Measurements from ENCODE around the gene LRATD1.
"Not testable (repeated sequence)": the region's sequence is repeated elsewhere in the genome, so short reads cannot be mapped to it uniquely, and the experiment has no call there.

The LRATD1 gene, protein sequence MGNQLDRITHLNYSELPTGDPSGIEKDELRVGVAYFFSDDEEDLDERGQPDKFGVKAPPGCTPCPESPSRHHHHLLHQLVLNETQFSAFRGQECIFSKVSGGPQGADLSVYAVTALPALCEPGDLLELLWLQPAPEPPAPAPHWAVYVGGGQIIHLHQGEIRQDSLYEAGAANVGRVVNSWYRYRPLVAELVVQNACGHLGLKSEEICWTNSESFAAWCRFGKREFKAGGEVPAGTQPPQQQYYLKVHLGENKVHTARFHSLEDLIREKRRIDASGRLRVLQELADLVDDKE

DNA sequence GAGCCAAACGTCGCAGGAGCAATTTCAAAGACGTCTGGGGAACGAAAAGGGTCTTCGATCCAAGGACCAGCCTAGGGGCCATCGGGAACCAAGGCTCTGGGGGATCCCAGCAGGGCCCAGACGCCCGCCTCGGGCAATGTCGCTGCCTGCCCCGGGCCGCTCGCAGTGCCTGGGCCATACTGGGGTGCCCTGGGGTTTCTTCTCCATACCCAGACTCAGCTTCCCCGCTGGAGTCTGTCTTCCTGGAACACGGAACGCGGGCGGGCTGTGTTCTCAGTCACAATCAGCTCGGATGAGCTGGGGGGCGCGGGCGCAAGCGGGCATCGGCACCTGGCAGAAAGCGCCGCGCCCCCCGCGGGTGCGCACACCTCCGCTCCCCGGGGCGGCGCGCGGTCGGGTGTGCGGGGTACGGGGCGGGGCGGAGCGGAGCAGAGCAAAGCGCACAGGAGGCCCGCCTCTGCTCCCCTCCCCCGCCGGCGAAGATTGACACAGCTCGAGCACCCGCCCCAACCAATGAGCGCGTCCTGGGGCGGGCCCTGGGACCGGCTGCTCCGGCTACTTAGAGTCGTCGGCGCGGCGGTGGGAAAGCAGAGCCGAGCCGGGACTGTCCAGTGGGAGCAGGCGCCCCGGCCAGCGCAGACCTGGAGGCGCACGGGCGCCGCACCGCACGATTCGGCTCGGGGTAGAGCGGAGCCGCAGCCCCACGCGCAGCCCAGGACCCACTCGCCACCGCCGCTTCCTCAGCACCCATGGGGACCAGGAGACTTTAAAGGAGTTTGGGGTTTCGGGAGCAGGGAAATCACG, at the start of gene LRATD1:
TSS of gene LRATD1 (plus strand) at position 585 of the 804 bp plus-strand sequence. CDS start 1,263 bp downstream, outside the sequence.
- DNase-seq = no peak

DNA sequence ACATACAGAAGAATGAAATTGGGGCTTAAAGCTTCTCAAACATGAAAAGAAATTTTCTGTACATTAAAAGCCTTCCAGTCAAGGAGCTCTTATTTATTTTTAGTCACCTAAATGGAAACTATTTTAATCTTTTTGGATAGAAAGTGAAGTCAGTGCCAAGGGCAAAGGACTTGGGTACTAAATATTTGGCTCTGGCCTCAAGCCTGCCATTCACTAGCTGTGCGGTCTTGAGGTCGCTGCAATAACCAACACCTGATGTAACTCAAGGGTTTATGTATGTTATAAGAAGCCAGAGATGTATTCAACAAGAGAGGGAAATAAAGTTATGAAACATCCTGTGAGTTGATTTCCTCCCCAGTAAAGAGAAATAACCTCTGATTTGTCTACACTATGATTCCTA, 49.5 kb upstream of the LRATD1 start:
- no peak for DNase-seq

GRCh38 chr2:14583802-14584201, 48.7 kb upstream of the LRATD1 start:
- no peak for DNase-seq

DNA sequence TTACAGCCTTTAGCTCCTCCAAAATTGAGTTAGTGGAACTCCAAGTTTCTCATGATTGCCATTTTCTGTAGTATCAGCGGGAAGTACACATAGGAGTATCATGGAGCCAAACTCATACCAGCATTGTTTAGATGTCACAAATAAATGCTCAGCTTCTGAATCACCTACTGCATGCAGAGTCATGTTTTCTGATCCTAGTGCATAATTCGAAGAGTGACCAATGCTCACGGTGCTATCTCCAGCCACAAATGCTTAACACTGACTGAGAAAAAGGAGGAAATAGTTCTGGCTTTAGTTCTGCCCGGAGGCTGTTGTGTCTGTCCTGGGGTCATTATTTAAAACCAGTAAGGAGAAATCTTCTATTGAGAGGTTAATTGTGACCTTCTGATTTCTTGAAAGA, 45.4 kb upstream of the LRATD1 start:
- no peak for DNase-seq

GRCh38 chr2:14601156-14601770, 31.3 kb upstream of the LRATD1 start:
- DNase-seq = no peak

DNA sequence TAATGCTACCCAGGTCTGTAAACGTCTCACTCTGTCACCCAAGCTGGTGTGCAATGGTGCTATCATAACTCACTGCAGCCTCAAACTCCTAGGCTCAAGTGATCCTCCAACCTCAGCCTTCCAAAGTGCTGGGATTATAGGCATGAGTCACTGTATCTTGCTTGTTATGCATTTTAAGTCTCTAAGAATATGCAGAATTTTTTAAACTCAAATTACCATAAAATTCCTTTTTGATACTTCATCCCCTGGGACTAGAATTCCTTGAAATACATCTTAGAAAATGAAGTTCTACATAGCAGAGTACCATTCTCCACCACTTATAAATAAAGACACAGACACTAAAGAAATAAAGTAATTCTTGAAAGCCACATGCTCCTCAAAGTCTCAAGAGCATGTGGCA, 30.2 kb upstream of the LRATD1 start:
- no peak for DNase-seq

GRCh38 chr2:14603676-14604075, 28.8 kb upstream of the LRATD1 start:
- no peak for DNase-seq

- no peak for DNase-seq
Observed at GRCh38 chr2:14608245-14608644, 24.3 kb upstream of the LRATD1 start.

DNA sequence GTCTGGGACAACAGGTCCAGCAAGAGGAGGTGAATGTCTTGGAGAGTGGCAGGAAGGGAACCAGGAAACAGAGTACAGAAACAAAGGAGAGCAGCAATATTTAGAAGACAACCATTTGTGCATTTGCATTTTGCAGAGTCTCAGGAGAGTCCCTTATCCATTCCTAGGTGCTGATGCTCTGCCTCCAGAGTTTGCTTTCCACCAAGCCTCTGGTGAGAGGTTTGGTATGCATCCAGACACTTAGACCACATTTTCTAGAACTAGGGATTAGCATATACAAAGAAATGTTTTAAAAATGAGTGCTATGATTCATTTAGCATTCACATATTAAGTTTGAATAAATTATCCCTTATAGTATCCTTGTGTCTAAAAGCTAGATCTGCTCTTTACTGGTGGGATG, 18.5 kb upstream of the LRATD1 start:
- no peak for DNase-seq

DNA sequence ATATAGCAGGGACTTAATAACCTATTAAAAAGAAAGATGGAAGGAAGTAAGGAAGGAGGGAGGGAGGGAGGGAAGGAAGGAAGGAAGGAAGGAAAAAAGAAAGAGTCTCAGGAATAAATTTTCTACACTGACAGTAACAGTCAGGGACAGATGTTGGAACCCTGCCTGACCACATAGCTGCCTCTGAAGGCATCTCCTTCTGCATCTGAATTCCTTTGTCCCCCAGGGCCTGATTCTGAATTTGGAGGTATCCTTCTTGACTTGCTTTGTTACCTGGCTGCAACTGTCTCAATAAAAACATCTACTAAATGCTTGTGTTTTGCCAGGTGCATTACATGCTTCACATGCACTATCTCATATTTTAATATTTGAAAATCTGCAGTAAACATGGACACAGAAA, 17.4 kb upstream of the LRATD1 start:
- DNase-seq = no peak

DNA sequence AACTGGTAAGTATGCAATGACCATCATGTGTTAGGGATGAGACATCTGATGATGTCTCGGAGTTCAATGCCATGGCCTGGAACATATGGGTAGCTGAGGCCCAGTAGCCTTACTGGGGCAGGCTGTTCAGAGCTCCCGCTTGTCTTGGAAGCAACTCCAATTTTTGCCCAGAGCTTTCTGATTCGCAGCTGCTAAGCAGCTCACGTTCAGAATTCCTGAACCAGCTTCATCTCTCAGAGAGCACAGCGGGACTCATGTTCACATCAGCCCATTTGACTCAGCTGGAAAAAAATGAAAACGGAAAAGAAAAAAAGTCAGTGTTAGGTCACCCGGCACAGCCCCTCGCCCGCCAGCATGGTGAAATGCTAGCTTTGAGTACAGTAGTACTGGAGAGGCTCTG, 16.8 kb upstream of the LRATD1 start:
- no peak for DNase-seq

DNA sequence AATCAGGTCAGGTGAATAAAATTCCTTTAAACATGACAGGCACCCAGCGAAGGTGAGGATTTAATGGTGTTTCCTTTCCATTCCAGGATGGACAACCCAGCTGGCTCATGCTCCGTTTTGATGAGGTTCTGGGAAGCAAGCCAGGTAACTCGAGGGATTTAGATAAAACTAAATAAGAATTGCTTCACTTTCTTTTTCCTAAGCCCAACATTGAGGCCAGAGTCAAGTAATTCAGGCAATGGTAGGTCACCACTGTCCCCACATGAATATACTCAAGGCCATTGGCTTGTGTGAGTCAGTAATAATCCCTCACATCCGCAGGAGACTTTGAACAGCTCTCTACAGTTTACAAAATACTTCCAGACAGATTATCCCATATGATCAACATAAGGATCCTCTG, 16.2 kb upstream of the LRATD1 start:
- no peak for DNase-seq

DNA sequence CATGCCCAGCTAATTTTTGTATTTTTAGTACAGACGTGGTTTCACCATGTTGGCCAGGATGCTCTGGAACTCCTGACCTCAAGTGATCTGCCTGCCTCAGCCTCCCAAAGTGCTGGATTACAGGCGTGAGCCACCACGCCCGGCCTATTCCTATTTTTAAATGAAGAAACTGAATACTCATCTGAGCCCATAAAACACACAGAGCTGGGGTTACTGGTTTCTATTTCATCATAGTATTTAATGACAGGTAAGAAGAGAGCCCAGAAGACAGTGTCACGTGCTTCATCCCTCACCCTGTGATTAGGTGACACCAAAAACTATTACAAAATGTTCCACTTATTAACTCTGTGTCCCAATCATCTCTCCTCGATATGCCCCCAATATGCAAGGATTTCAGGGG, 15.6 kb upstream of the LRATD1 start:
- no peak for DNase-seq

GRCh38 chr2:14619441-14619840, 13.1 kb upstream of the LRATD1 start:
- no peak for DNase-seq

- no peak for DNase-seq
Observed at GRCh38 chr2:14621114-14621513, 11.4 kb upstream of the LRATD1 start.

DNA sequence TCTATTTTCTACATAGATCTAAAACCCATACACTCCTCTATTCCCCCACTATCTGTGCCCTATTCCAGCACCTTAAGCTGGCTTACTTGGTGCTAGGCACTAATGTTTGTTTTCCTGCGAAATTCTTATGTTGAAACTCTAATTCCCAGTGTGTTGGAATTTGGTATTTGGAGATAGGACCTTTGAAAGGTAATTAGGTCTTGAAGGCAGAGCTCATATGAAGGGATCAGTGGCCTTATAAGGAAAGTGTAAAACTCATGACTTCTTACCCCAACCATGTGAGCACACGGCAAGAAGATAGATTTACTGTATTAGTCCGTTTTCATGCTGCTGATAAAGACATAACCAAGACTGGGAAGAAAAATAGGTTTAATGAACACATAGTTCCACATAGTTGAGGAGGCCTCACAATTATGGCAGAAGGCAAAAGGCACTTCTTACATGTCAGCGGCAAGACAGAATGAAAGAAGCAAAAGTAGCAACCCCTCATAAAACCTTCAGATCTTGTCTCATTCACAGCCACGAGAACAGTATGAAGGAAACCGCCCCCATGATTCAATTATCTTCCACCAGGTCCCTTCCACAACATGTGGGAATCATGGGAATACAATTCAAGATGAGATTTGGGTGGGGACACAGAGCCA, 10.5 kb upstream of the LRATD1 start:
- DNase-seq = no peak

GRCh38 chr2:14622550-14622939, 10.0 kb upstream of the LRATD1 start:
- DNase-seq = not testable (repeated sequence)

DNA sequence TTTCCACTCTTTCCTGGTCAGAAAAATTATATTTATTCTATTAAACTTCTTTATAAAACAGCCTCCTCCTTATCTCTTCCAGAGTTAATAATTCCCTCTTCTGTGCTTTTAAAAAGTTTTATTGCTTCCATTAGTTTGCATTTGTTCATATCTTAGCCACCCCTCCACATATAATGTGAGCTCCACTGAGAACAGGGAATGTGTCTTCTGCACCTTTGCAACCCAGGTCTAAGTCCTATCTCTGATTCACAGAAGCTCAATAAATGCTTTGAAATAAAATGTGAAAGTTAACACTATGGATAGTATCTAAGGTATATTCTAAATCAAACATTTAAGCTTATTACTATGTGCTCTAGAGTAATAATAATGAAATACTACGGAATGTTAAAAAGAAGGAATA, 9.3 kb upstream of the LRATD1 start:
- DNase-seq = no peak

DNA sequence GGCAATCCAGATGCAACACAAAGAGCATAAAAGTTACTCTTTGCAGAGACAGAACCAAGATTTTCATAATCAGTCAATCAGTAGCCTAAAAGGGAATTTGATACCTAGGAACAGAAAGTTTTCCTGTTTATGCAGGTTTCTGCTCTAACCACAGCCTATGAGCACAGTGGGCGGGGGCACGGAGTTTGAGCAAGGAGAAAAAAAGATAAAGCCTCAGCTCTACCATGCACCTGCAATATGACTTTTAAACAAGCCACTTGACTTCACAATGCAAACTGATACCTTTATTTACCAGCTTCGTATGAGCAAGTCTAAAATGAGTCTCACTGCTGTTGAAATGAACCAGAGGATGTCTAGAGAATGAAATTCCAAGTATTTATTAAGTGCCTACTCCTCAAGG, 5.6 kb upstream of the LRATD1 start:
- no peak for DNase-seq

- DNase-seq = no peak
Observed at GRCh38 chr2:14628901-14629300, 3.6 kb upstream of the LRATD1 start.

- DNase-seq = no peak
Observed at GRCh38 chr2:14631406-14632040, 994 bp upstream of the LRATD1 start.

GRCh38 chr2:14633061-14633460, 544 bp downstream of the LRATD1 start:
- DNase-seq = no peak

Data from stimulated activated CD4-positive, alpha-beta T cell treated with anti-CD3 and anti-CD28 coated beads, Interleukin-4, amount 100 ng/mL, for 1 hour (primary cell).